A549 treated with CpdA at 1 μM for 4 hours (cell line): Measurements from ENCODE around the gene CYP2C8. TPM values are rescaled to one million over a fixed set of nuclear protein-coding genes. Genes with fewer than 3 reads are reported as not detected.

Source experiments
- total RNA-seq: library from RNA; stranded (reverse); fragments of 200-300 nt; extraction: Qiagen RNA extraction; gene quantifications from 5 replicates; pipeline ENCODE4 v1.2.3, GENCODE V29; 2022; ENCODE audit warnings: low read depth

Gene CYP2C8
- total RNA-seq = 0.17 TPM in 1 of 5 replicates, not detected in the others

GRCh38 chr10:95069286-95069685, at the start of gene CYP2C8:
Gene CYP2C8, minus strand, starts transcription at chr10:95069497. Its CDS starts 95 bp downstream, at chr10:95069402.

Other genes starting within 250 kb of the CYP2C8 start
- 0.07 to 0.11 TPM in 2 of 5 replicates, not detected in the others for gene CYP2C9, start 130.8 kb downstream of the CYP2C8 start, total RNA-seq
- not detected in 5 replicates for gene ACSM6, start 124.7 kb upstream of the CYP2C8 start, total RNA-seq
- gene PDLIM1, start 221.5 kb upstream of the CYP2C8 start, total RNA-seq = 143 to 157 TPM (median 154 TPM) in 5 replicates